Epithelial cell of esophagus (primary cell): ENCODE results near the gene CAMK2B.

Source experiments
- DNase-seq: peaks from one replicate; pipeline ENCODE4 v3.0.0; 2010; ENCODE audit warnings: low read depth
- H3K4me3 ChIP-seq: 2 replicates; pipeline ENCODE4 v1.5.1; 2011; ENCODE audit warnings: mild to moderate bottlenecking, low read length, control low read depth
- TF ChIP-seq, protein P1 (sequence below): IDR thresholded peaks from 2 replicates; pipeline ENCODE4 v1.5.1; 2011; ENCODE audit warnings: low read depth, mild to moderate bottlenecking, low read length, control low read depth, inconsistent platforms; ENCODE audit not compliant: insufficient read depth; ENCODE audit errors: missing control alignments

Gene CAMK2B

DNA sequence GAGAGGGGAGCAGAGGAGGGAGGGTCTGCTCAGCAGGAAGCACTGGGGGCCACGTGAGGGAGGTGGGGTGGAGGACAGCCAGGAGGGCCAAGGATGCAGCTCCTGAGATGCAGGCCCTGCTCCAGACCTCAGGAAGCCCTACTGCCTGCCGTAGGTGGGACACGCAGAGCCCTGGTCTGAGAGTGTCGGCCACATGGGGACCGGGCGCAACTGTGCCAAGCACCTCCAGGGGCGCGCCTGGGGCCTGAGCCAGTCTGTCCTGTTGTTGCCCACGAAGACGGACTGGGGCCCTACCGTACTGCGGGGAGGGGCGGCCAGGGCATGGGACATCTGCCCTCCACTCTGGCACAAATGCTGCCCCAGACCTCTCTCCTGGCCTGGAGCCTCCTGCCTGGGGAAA is 93.0 kb downstream of the CAMK2B start:
- TF ChIP-seq, protein P1, sequence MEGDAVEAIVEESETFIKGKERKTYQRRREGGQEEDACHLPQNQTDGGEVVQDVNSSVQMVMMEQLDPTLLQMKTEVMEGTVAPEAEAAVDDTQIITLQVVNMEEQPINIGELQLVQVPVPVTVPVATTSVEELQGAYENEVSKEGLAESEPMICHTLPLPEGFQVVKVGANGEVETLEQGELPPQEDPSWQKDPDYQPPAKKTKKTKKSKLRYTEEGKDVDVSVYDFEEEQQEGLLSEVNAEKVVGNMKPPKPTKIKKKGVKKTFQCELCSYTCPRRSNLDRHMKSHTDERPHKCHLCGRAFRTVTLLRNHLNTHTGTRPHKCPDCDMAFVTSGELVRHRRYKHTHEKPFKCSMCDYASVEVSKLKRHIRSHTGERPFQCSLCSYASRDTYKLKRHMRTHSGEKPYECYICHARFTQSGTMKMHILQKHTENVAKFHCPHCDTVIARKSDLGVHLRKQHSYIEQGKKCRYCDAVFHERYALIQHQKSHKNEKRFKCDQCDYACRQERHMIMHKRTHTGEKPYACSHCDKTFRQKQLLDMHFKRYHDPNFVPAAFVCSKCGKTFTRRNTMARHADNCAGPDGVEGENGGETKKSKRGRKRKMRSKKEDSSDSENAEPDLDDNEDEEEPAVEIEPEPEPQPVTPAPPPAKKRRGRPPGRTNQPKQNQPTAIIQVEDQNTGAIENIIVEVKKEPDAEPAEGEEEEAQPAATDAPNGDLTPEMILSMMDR: no peak
- no peak overlapping the region for H3K4me3 ChIP-seq

DNA sequence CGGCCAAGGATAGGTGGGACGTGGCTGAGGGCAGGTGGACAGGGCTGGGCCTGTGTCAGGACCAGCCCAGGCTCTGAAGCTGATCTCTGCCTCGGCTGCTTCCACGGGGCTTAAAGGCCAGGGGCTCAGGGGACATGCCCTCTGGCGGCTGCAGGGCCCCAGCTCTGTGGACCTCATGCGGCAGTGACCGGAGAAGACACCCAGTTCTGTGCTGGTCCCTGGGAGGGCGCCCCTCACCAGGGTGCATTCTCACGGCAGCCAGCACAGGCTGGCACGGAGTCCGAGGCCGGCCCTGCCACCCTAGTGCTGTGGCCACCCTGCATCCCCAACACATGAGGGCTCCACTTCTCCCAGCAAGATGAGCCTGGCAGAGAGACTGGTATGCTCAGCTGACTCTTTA is 94.3 kb downstream of the CAMK2B start:
- DNase-seq: no peak
- H3K4me3 ChIP-seq: no peak overlapping the region
- TF ChIP-seq, protein P1: no peak

More for the DNA sequence above, 93.0 kb downstream of the CAMK2B start:
- DNase-seq: no peak

DNA sequence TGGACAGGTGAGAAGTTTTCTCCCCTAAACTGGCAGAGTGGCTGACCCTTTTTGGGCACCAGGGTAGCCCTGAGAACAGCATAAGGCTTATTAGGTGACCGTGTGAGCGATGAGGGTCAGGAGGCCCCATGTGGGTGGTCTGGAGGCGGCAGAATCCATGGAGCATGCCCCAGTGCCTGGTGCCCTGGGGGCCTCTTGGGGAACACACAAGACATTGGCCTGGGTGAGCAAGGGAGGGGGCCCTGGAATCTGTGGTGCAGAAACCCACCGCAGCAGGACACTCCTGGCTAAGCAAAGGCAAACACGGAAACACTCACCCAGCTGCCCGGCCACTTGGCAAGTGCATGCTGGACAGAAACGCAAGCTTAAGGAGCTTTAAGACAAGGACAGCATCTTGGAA is 95.1 kb downstream of the CAMK2B start:
- H3K4me3 ChIP-seq: no peak overlapping the region
- TF ChIP-seq, protein P1: no peak
- DNase-seq: no peak

DNA sequence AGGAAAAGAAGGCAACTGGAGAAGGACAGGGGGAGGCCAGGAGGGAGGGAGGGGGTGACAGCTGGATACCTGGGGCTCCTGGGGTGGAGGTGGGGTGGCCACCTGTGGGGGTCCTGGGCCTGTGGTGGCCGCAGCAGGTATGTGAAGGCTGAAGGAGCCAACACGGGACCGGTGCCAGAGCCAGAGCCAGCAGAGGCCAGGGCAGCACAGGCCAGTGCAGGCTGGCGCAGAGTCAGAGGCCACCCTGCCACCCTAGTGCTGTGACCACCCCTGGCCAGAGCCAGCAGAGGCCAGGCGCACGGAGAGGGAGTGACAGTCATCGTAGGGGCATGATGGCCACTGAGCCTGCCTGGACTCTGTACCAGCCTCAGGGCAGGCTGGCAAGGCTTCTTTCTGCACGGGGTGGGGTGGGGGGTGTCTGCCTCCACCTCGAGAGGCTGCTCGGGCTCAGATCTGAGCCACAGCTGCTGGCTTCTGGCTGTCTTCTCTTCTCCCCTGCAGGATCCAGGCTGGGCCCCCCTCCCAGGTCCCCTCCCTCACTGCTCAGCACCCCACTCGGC is 95.8 kb downstream of the CAMK2B start:
- no peak for DNase-seq
- H3K4me3 ChIP-seq: no peak overlapping the region
- TF ChIP-seq, protein P1: no peak

DNA sequence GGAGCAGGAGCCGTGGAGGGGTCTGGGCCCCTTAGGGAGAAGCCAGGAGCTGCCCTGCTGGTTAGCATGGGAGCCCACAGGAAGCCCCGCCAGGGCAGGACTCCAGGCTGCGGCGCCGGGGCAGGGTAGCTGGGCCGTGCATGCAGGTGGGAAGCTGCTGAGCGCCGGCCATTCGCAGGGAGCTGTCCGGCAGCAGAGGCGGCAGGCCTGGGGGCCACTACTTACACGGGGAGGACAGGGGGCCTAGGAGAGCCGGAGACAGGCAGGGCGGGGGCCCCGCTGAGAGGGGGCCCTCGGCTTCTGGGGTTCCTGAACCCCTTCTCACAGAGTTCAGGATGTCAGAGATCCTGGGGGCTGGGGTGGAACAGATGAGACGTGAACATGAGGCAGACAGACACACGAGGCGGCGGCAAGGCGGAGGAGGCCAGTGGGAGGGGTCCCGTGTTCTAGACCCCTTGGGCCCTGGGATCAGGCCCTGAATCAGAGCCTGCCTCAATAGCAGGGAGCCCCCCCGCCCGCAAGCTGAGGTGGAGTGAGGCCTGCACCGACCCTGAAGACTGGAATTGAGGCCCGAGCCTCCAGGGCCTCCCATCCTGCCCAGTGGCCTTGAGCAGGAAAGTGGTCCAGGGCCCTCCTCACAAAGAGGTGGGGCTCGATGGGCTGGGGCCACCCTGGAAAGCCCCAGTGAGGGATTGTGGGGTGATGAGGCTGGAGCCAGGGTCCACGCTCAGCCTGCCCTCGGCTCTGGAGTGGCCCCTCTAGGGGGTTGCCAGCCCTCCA is 96.6 kb downstream of the CAMK2B start:
- no peak for DNase-seq
- TF ChIP-seq, protein P1: no peak
- no peak overlapping the region for H3K4me3 ChIP-seq

DNA sequence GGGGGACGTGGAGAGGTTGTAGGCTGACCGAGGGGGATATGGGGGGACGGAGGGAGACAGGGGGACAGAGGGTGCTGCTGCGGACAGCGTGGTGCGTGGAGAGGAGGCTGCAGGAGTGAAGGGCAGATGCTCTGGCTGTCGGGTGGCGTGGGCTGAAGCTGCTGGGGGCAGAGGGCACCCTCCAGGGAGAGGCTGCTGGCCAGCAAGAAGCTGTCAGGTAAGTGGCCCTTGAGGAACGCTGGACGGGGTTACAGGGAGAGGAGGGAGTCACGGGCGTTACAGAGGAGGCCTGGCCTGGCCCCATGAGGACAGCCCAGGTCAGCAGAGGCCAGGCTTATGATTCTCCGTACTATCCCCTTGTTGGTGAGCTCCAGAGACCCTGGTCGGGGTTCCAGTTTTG is 97.5 kb downstream of the CAMK2B start:
- TF ChIP-seq, protein P1: no peak
- H3K4me3 ChIP-seq: no peak overlapping the region
- no peak for DNase-seq

DNA sequence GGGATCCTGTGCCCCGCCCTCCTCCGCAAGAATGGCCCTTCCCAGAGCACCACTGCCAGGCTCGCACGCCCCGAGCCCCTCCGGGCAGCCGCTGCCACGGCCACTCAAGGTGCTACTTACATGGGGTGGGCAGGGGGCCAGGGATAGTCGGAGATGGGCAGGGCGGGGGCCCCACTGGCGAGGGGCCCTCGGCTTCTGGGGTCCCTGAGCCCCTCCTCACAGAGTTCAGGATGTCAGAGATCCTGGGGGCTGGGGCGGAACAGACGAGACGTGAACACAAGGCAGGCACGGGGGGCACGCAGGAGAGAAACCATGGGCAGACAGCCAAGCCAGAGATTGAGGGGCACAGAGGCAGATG is 99.0 kb downstream of the CAMK2B start:
- DNase-seq: no peak
- TF ChIP-seq, protein P1: no peak
- no peak overlapping the region for H3K4me3 ChIP-seq
